Activated B cell treated with CpG ODN at 0.5 μM for 24 hours (primary cell): ENCODE results near the gene FPR2. TPM values are rescaled to one million over a fixed set of nuclear protein-coding genes. Genes with fewer than 3 reads are reported as not detected.
A peak's percentile ranks its signal among the peaks of the same experiment; 100 is the strongest.

Experiments
- ATAC-seq: fragments of 200-7000 bp; cut with Tn5 transposase; one replicate; pipeline ENCODE4 v1.10.0; 2021; ENCODE audit warnings: low read depth, mild to moderate bottlenecking, moderate library complexity
- CTCF ChIA-PET: fragments of 350-600 bp; sonication (Branson Sonifier 250); formaldehyde crosslinking; loops from one replicate; lab custom pipeline; 2021; ENCODE audit warnings: antibody characterized with exemption; lab: Charles Lee
- POLR2A ChIA-PET: fragments of 350-600 bp; sonication (Branson Sonifier 250); formaldehyde crosslinking; loops from one replicate; lab custom pipeline; 2021; ENCODE audit warnings: antibody characterized with exemption; lab: Charles Lee
- DNase-seq: peaks from one replicate; pipeline ENCODE4 v3.0.0; 2022
- H3K27ac Mint-ChIP-seq: one replicate; pipeline ENCODE4 v1.8.0; 2020; ENCODE audit warnings: mixed read lengths
- H3K27me3 Mint-ChIP-seq: one replicate; pipeline ENCODE4 v1.8.0; 2021; ENCODE audit warnings: mixed read lengths
- H3K36me3 Mint-ChIP-seq: one replicate; pipeline ENCODE4 v1.8.0; 2021; ENCODE audit warnings: low read depth, mixed read lengths
- H3K4me1 Mint-ChIP-seq: one replicate; pipeline ENCODE4 v1.8.0; 2021; ENCODE audit warnings: mixed read lengths
- H3K4me3 Mint-ChIP-seq: one replicate; pipeline ENCODE4 v1.8.0; 2020; ENCODE audit warnings: mild to moderate bottlenecking, mixed read lengths
- H3K9me3 Mint-ChIP-seq: one replicate; pipeline ENCODE4 v1.8.0; 2020; ENCODE audit warnings: mixed read lengths
- CTCF ChIP-seq: fragments of 200-600 bp; IDR thresholded peaks from one replicate; pipeline ENCODE4 v1.8.0; 2022; ENCODE audit warnings: antibody characterized with exemption, mild to moderate bottlenecking
- intact Hi-C: fragments of 100-400 bp; cut with micrococcal nuclease; formaldehyde crosslinking; loops from one replicate; pipeline ENCODE4 v1.15.1; 2024
- total RNA-seq: library from RNA; stranded (reverse); gene quantifications from 2 replicates; pipeline ENCODE4 v1.2.3, GENCODE V29; 2022

FPR2 gene
- total RNA-seq, 1 donor from 2014 or later = not detected

DNA sequence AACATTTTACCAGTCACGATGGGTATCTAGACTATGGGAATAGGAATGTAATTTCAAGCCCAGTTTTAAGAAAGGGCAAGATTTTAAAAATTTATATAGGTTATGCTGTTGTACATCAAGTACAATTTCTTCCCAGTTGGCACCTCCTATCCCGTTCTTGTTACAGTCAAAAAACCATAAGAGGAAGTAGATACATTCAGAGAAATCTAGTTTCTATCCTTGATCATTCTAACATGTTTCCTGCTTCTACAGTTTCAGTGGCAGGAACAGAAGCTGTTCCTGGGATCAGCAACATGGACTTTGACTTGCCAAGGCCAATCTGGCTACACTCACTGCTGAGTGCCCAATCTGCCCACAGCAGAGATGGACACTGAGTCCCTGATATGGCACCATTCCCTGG is 19.3 kb downstream of the FPR2 start:
- peaks cover 46% of the 10 kb centered on the region for H3K27me3 Mint-ChIP-seq
- POLR2A ChIA-PET = no interaction called here
- H3K4me3 Mint-ChIP-seq = no peak overlapping the region

GRCh38 chr19:51781999-51782398 is 21.0 kb downstream of the FPR2 start:
- Mint-ChIP-seq H3K4me1 (peaks cover 8% of the 10 kb centered on the region), H3K9me3 (peaks cover 2% of the 10 kb centered on the region), H3K27ac (no peak overlapping the region), H3K36me3 (no peaks in the 10 kb centered on the region), H3K27me3 (peaks cover 32% of the 10 kb centered on the region), H3K4me3 (no peak overlapping the region)
- ATAC-seq (no peak), DNase-seq (no peak)
- intact Hi-C loops = no loop called here
- POLR2A ChIA-PET = no interaction called here
- no peak for TF ChIP-seq CTCF
- CTCF ChIA-PET = no interaction called here

More for the DNA sequence above, 19.3 kb downstream of the FPR2 start:
- no peak for TF ChIP-seq CTCF
- Mint-ChIP-seq H3K36me3 (no peaks in the 10 kb centered on the region), H3K9me3 (no peaks in the 10 kb centered on the region), H3K27ac (no peak overlapping the region), H3K4me1 (peaks cover 4% of the 10 kb centered on the region)
- intact Hi-C loops = no loop called here
- no peak for DNase-seq
- CTCF ChIA-PET = no interaction called here
- no peak for ATAC-seq

- Mint-ChIP-seq H3K27me3 (peaks cover 22% of the 10 kb centered on the region), H3K36me3 (no peaks in the 10 kb centered on the region), H3K9me3 (peaks cover 3% of the 10 kb centered on the region), H3K4me1 (peaks cover 4% of the 10 kb centered on the region), H3K4me3 (no peak overlapping the region), H3K27ac (no peak overlapping the region)
- DNase-seq = no peak
- ChIA-PET POLR2A (no interaction called here), CTCF (no interaction called here)
- intact Hi-C loops = no loop called here
- ATAC-seq = peak; percentile 45
- TF ChIP-seq CTCF = no peak
Observed at GRCh38 chr19:51783372-51783771, 22.4 kb downstream of the FPR2 start.

- Mint-ChIP-seq H3K4me1 (peaks cover 4% of the 10 kb centered on the region), H3K27me3 (peaks cover 17% of the 10 kb centered on the region), H3K36me3 (no peaks in the 10 kb centered on the region), H3K9me3 (peaks cover 3% of the 10 kb centered on the region), H3K27ac (no peak overlapping the region), H3K4me3 (no peak overlapping the region)
- ATAC-seq (no peak), DNase-seq (no peak)
- POLR2A ChIA-PET = no interaction called here
- intact Hi-C loops = no loop called here
- TF ChIP-seq CTCF = no peak
- CTCF ChIA-PET = no interaction called here
Observed at GRCh38 chr19:51784109-51784785, 23.3 kb downstream of the FPR2 start.

GRCh38 chr19:51784922-51785690 is 24.1 kb downstream of the FPR2 start:
- Mint-ChIP-seq H3K27ac (no peak overlapping the region), H3K36me3 (no peaks in the 10 kb centered on the region), H3K9me3 (peaks cover 3% of the 10 kb centered on the region), H3K27me3 (peaks cover 12% of the 10 kb centered on the region), H3K4me3 (no peak overlapping the region), H3K4me1 (peaks cover 4% of the 10 kb centered on the region)
- POLR2A ChIA-PET = no interaction called here
- DNase-seq (no peak), ATAC-seq (peak; percentile 76)
- CTCF ChIA-PET = no interaction called here
- intact Hi-C loops = no loop called here
- no peak for TF ChIP-seq CTCF
